ENCODE results near the gene GJA10.
"Not testable (repeated sequence)": the region's sequence is repeated elsewhere in the genome, so short reads cannot be mapped to it uniquely, and the experiment has no call there.

The GJA10 gene
- long read RNA-seq, result 0 reads

GRCh38 chr6:89894169-89894568 lies at the start of gene GJA10:
Gene GJA10 (plus strand): TSS chr6:89894469. CDS start chr6:89894469, 0 bp downstream.
- H3K27ac ChIP-seq (replicated peaks), result no peak within 1 kb of the TSS
- DNase-seq (ENCODE audit: low read depth in 1 of 2, low spot score in 1 of 2), result no peak
- no peak within 1 kb of the TSS for H3K4me3 ChIP-seq (replicated peaks; ENCODE audit: insufficient read depth, low read length)
- TF ChIP-seq POLR2AphosphoS5 (IDR thresholded peaks at IDR 0.05; ENCODE audit: low read depth) (no peak), GABPA (IDR thresholded peaks at IDR 0.05; ENCODE audit: low read depth) (no peak), REST (IDR thresholded peaks at IDR 0.05; ENCODE audit: insufficient replicate concordance, low read depth) (no peak), CTCF (IDR thresholded peaks at IDR 0.05; ENCODE audit: insufficient read depth, low read length) (no peak), SPI1 (IDR thresholded peaks at IDR 0.05; ENCODE audit: borderline replicate concordance, low read depth) (no peak)
- peaks cover 4% of the 10 kb centered on the region for H3K27me3 ChIP-seq (ENCODE audit: insufficient read depth, poor library complexity, severe bottlenecking)

- not testable (repeated sequence) for H3K27me3 ChIP-seq (ENCODE audit: insufficient read depth, poor library complexity, severe bottlenecking); H3K27ac ChIP-seq (replicated peaks); H3K4me3 ChIP-seq (replicated peaks; ENCODE audit: insufficient read depth, low read length); DNase-seq (ENCODE audit: low read depth in 1 of 2, low spot score in 1 of 2)
These were observed 46.8 kb upstream of the GJA10 start for GRCh38 chr6:89847513-89847912.

- Histone ChIP-seq H3K27me3 (ENCODE audit: insufficient read depth, poor library complexity, severe bottlenecking) (no peaks in the 10 kb centered on the region), H3K4me3 (replicated peaks; ENCODE audit: insufficient read depth, low read length) (no peak overlapping the region), H3K27ac (replicated peaks) (no peak overlapping the region)
- TF ChIP-seq SPI1 (IDR thresholded peaks at IDR 0.05; ENCODE audit: borderline replicate concordance, low read depth) (no peak), REST (IDR thresholded peaks at IDR 0.05; ENCODE audit: insufficient replicate concordance, low read depth) (no peak), POLR2AphosphoS5 (IDR thresholded peaks at IDR 0.05; ENCODE audit: low read depth) (no peak)
- no peak for DNase-seq (ENCODE audit: low read depth in 1 of 2, low spot score in 1 of 2)
These were observed 41.2 kb upstream of the GJA10 start for GRCh38 chr6:89853068-89853467.

- TF ChIP-seq POLR2AphosphoS5 (IDR thresholded peaks at IDR 0.05; ENCODE audit: low read depth), result no peak
- no peak for TF ChIP-seq CTCF (IDR thresholded peaks at IDR 0.05; ENCODE audit: insufficient read depth, low read length)
- TF ChIP-seq SPI1 (IDR thresholded peaks at IDR 0.05; ENCODE audit: borderline replicate concordance, low read depth), result no peak
- no peak for TF ChIP-seq REST (IDR thresholded peaks at IDR 0.05; ENCODE audit: insufficient replicate concordance, low read depth)
- TF ChIP-seq GABPA (IDR thresholded peaks at IDR 0.05; ENCODE audit: low read depth), result no peak
- Histone ChIP-seq H3K4me3 (replicated peaks; ENCODE audit: insufficient read depth, low read length) (no peak overlapping the region), H3K27ac (replicated peaks) (no peak overlapping the region), H3K27me3 (ENCODE audit: insufficient read depth, poor library complexity, severe bottlenecking) (no peaks in the 10 kb centered on the region)
- DNase-seq (ENCODE audit: low read depth in 1 of 2, low spot score in 1 of 2), result no peak
These were observed 36.2 kb upstream of the GJA10 start for GRCh38 chr6:89858041-89858440.

Data from HL-60 (cell line).